GM13976 (cell line): Measurements from ENCODE around the gene SLC19A1.

Experiments used
- DNase-seq: peaks from one replicate; pipeline ENCODE4 v3.0.0; 2012; ENCODE audit warnings: low spot score
- CTCF ChIP-seq: IDR thresholded peaks from 2 replicates; pipeline ENCODE4 v1.5.1; 2012; ENCODE audit warnings: borderline replicate concordance, mild to moderate bottlenecking; ENCODE audit not compliant: insufficient read depth; ENCODE audit errors: extremely low read depth, missing control alignments, control extremely low read depth
- in situ Hi-C: fragments of 300-500 bp; cut with MboI; formaldehyde crosslinking; loops from one replicate; pipeline ENCODE4 v1.12.0; 2022; ENCODE audit warnings: low sequenced_read_pairs, mixed read lengths, inconsistent platforms; ENCODE audit not compliant: unreplicated experiment

The SLC19A1 gene

GRCh38 chr21:45494135-45494850, 47.9 kb downstream of the SLC19A1 start:
- DNase-seq = no peak
- no peak for TF ChIP-seq CTCF
- in situ Hi-C loops = no loop called here

- TF ChIP-seq CTCF = no peak
- DNase-seq = no peak
- in situ Hi-C loops = no loop called here
Measured at GRCh38 chr21:45493401-45494001, 48.7 kb downstream of the SLC19A1 start.

- no peak for DNase-seq
- in situ Hi-C loops = no loop called here
- no peak for TF ChIP-seq CTCF
Measured at GRCh38 chr21:45492765-45493164, 49.5 kb downstream of the SLC19A1 start.

GRCh38 chr21:45491623-45492022, 50.6 kb downstream of the SLC19A1 start:
- DNase-seq = no peak
- TF ChIP-seq CTCF = no peak
- in situ Hi-C loops = no loop called here

GRCh38 chr21:45491056-45491455, 51.2 kb downstream of the SLC19A1 start:
- in situ Hi-C loops = no loop called here
- TF ChIP-seq CTCF = no peak
- DNase-seq = no peak

GRCh38 chr21:45490049-45490731, 52.0 kb downstream of the SLC19A1 start:
- in situ Hi-C loops = no loop called here
- no peak for TF ChIP-seq CTCF
- DNase-seq = no peak
